GM12864 (cell line): ENCODE results near the gene KCNA3.

Experiments used
- DNase-seq: peaks from one replicate; pipeline ENCODE4 v3.0.0-alpha.2; 2011; ENCODE audit warnings: low read depth
- H3K4me3 ChIP-seq: 2 replicates; pipeline ENCODE4 v1.5.1; 2011; ENCODE audit warnings: mild to moderate bottlenecking, low read depth, low read length, control low read depth
- TF ChIP-seq, protein P1 (sequence below): IDR thresholded peaks from 2 replicates; pipeline ENCODE4 v1.5.1; 2011; ENCODE audit warnings: low read depth, mild to moderate bottlenecking, moderate library complexity, low read length, control low read depth, inconsistent platforms; ENCODE audit errors: missing control alignments

KCNA3 gene

DNA sequence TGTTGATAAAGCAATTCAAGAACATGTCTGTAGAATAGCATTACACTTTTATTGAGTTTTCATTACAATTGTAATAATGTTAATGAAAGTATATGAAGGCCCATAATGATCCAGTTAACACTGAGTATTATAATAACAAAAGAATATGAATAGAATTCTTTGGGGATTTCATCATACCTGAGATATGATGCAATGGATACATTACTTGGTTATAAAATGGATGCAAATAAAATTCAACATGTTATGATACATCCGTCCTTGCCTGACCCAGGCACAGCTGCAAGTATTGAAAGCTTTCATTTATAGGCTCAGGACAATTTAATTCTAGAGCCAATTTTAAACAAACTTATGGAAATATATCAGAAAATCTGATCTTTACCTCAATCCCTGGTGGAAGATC lies 8.2 kb upstream of the KCNA3 start:
- DNase-seq: no peak
- TF ChIP-seq, protein P1, sequence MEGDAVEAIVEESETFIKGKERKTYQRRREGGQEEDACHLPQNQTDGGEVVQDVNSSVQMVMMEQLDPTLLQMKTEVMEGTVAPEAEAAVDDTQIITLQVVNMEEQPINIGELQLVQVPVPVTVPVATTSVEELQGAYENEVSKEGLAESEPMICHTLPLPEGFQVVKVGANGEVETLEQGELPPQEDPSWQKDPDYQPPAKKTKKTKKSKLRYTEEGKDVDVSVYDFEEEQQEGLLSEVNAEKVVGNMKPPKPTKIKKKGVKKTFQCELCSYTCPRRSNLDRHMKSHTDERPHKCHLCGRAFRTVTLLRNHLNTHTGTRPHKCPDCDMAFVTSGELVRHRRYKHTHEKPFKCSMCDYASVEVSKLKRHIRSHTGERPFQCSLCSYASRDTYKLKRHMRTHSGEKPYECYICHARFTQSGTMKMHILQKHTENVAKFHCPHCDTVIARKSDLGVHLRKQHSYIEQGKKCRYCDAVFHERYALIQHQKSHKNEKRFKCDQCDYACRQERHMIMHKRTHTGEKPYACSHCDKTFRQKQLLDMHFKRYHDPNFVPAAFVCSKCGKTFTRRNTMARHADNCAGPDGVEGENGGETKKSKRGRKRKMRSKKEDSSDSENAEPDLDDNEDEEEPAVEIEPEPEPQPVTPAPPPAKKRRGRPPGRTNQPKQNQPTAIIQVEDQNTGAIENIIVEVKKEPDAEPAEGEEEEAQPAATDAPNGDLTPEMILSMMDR: no peak
- no peak overlapping the region for H3K4me3 ChIP-seq

GRCh38 chr1:110680036-110680735 lies 5.4 kb upstream of the KCNA3 start:
- H3K4me3 ChIP-seq: no peak overlapping the region
- DNase-seq: no peak
- TF ChIP-seq, protein P1: no peak

GRCh38 chr1:110677526-110677925 lies 2.8 kb upstream of the KCNA3 start:
- no peak for DNase-seq
- TF ChIP-seq, protein P1: no peak
- no peak overlapping the region for H3K4me3 ChIP-seq

GRCh38 chr1:110676970-110677369 lies 2.2 kb upstream of the KCNA3 start:
- no peak for DNase-seq
- TF ChIP-seq, protein P1: no peak
- H3K4me3 ChIP-seq: no peak overlapping the region

GRCh38 chr1:110675060-110675791 lies 486 bp upstream of the KCNA3 start:
- TF ChIP-seq, protein P1: no peak
- H3K4me3 ChIP-seq: peak overlapping the region; percentile 66
- DNase-seq: no peak

DNA sequence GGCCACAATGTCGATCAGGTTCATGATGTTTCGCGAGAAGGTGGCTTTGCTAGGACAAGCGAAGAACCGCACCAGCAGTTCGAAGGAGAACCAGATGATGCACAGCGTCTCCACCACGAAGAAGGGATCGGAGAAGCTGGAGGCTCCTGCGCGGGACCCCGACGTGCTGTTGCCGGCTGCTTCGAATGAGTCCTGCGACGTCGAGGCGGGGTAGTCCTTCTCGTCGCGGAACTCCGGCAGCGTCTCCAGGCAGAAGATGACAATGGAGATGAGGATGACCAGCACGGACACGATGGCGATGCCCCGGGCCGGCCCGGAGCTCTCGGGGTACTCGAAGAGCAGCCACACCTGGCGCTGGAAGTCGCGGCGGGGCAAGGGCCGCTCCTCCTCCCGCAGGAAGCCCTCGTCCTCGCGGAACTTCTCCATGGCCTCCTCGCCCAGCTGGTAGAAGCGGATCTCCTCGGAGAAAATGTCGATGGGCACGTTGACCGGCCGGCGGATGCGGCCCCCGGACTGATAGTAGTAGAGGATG lies 869 bp downstream of the KCNA3 start:
- H3K4me3 ChIP-seq: peak overlapping the region; percentile 66
- no peak for DNase-seq
- TF ChIP-seq, protein P1: no peak
